Smooth muscle cell of the brain vasculature (primary cell): Measurements from ENCODE around the gene TGM4.
"Not testable (repeated sequence)": the region's sequence is repeated elsewhere in the genome, so short reads cannot be mapped to it uniquely, and the experiment has no call there.

Experiments
- DNase-seq: peaks from one replicate; pipeline ENCODE4 v3.0.0-alpha.2; 2012; ENCODE audit warnings: low read depth, low spot score

The TGM4 gene

GRCh38 chr3:44914936-44915335, 40.5 kb downstream of the TGM4 start:
- DNase-seq, result no peak

GRCh38 chr3:44915702-44916438, 41.5 kb downstream of the TGM4 start:
- DNase-seq, result no peak

- no peak for DNase-seq
Observed at GRCh38 chr3:44918087-44918486, 43.7 kb downstream of the TGM4 start.

GRCh38 chr3:44918581-44918980, 44.2 kb downstream of the TGM4 start:
- no peak for DNase-seq

- DNase-seq, result no peak
Observed at GRCh38 chr3:44920081-44920480, 45.7 kb downstream of the TGM4 start.

- no peak for DNase-seq
Observed at GRCh38 chr3:44923632-44924456, 49.4 kb downstream of the TGM4 start.

- DNase-seq, result no peak
Observed at GRCh38 chr3:44924457-44925084, 50.2 kb downstream of the TGM4 start.

GRCh38 chr3:44926172-44926571, 51.8 kb downstream of the TGM4 start:
- no peak for DNase-seq

GRCh38 chr3:44926921-44927320, 52.5 kb downstream of the TGM4 start:
- no peak for DNase-seq

- DNase-seq, result no peak
Observed at GRCh38 chr3:44927371-44927770, 53.0 kb downstream of the TGM4 start.

- DNase-seq, result no peak
Observed at GRCh38 chr3:44929782-44930181, 55.4 kb downstream of the TGM4 start.

GRCh38 chr3:44930911-44931310, 56.5 kb downstream of the TGM4 start:
- DNase-seq, result no peak

- no peak for DNase-seq
Observed at GRCh38 chr3:44931791-44932190, 57.4 kb downstream of the TGM4 start.

- DNase-seq, result no peak
Observed at GRCh38 chr3:44932271-44932670, 57.9 kb downstream of the TGM4 start.

- no peak for DNase-seq
Observed at GRCh38 chr3:44932986-44933944, 58.9 kb downstream of the TGM4 start.

GRCh38 chr3:44939581-44940036, 65.2 kb downstream of the TGM4 start:
- no peak for DNase-seq

GRCh38 chr3:44942202-44942921, 68.0 kb downstream of the TGM4 start:
- DNase-seq, result no peak

- DNase-seq, result no peak
Observed at GRCh38 chr3:44948239-44948638, 73.8 kb downstream of the TGM4 start.

- not testable (repeated sequence) for DNase-seq
Observed at GRCh38 chr3:44949770-44950169, 75.4 kb downstream of the TGM4 start.

- DNase-seq, result no peak
Observed at GRCh38 chr3:44950275-44950734, 75.9 kb downstream of the TGM4 start.
